Keratinocyte (primary cell): ENCODE measurements around the gene PKD2.

Experiments used
- CTCF ChIP-seq, 3 experiments: IDR thresholded peaks in 1 of 3; conservative IDR thresholded peaks in 1 of 3; optimal IDR thresholded peaks in 1 of 3; 2 replicates in 2 of 3; 3 replicates in 1 of 3; pipeline versions ENCODE3 to v1.5.1; 2011; ENCODE audit warnings: low read length in 3 of 3, mild to moderate bottlenecking in 3 of 3, moderate library complexity in 2 of 3, control low read depth in 1 of 3, inconsistent platforms in 1 of 3; ENCODE audit not compliant: insufficient read depth in 2 of 3; ENCODE audit errors: extremely low read depth in 1 of 3
- EZH2 ChIP-seq: IDR thresholded peaks from one replicate; pipeline ENCODE4 v1.6.1; 2012; ENCODE audit warnings: inconsistent platforms, mild to moderate bottlenecking, low read length, moderate library complexity

DNA sequence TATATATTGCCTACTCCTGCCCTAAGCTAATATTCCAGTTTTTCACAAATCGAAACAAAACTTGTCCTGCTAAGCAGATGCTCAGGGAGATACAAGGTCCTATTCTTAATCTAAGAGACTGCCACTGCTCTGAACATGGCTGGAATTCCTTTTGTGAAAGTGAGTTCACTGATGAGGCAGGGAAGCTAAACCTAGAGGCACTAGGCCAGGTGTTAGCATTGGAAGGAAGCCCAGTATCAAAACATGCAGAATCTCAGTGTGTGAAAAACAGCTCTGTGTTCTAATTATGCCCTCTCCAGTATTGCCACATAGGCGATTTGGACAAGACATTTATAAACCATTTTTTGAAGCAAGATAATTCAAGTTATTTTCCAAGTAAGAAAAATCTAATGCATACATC lies 103.4 kb downstream of the PKD2 start:
- TF ChIP-seq CTCF (optimal IDR thresholded peaks at IDR 0.05 in 1 of 3, IDR thresholded peaks at IDR 0.05 in 1 of 3, conservative IDR thresholded peaks at IDR 0.05 in 1 of 3; ENCODE audit: extremely low read depth in 1 of 3, insufficient read depth in 2 of 3, low read length in 3 of 3) = no peak
- no peak for TF ChIP-seq EZH2
